Bronchial epithelial cell (primary cell): Measurements from ENCODE around the gene SWT1. TPM values are rescaled to one million over a fixed set of nuclear protein-coding genes. Genes with fewer than 3 reads are reported as not detected.
"Not testable (repeated sequence)": the region's sequence is repeated elsewhere in the genome, so short reads cannot be mapped to it uniquely, and the experiment has no call there.

ENCODE experiments used
- DNase-seq: peaks from one replicate; pipeline ENCODE4 v3.0.0-alpha.2; 2010; ENCODE audit warnings: low read depth
- FAIRE-seq: peaks from 2 replicates; lab custom pipeline; 2011; peaks lifted over from hg19 to GRCh38; lab: Jason Lieb, UNC
- H3K27me3 ChIP-seq: 2 replicates; pipeline ENCODE4 v1.5.1; 2011; ENCODE audit warnings: low read length; ENCODE audit not compliant: control insufficient read depth, insufficient read depth
- H3K36me3 ChIP-seq: 2 replicates; pipeline ENCODE4 v1.5.1; 2011; ENCODE audit warnings: low read length; ENCODE audit not compliant: control insufficient read depth, insufficient read depth
- H3K4me3 ChIP-seq: 2 replicates; pipeline ENCODE4 v1.5.1; 2011; ENCODE audit warnings: mild to moderate bottlenecking, low read depth, low read length, control low read depth
- CTCF ChIP-seq: IDR thresholded peaks from 2 replicates; pipeline ENCODE4 v1.5.1; 2011; ENCODE audit warnings: mild to moderate bottlenecking, moderate library complexity, low read length, control low read depth, inconsistent platforms; ENCODE audit not compliant: insufficient read depth, severe bottlenecking
- total RNA-seq: library from RNA; depleted of rRNA; stranded (reverse); fragments of >200 nt; gene quantifications from 2 replicates; pipeline ENCODE4 v1.2.1, GENCODE V29; 2014

The SWT1 gene
- total RNA-seq, 1 donor from 2014 or later, result 2.9 TPM

- Histone ChIP-seq H3K27me3 (no peaks in the 10 kb centered on the region), H3K4me3 (no peak overlapping the region), H3K36me3 (no peaks in the 10 kb centered on the region)
- no peak for FAIRE-seq
- peak; percentile 75 for DNase-seq
- TF ChIP-seq CTCF, result no peak
Observed at GRCh38 chr1:185215911-185216310, 58.9 kb downstream of the SWT1 start.

- no peak for FAIRE-seq
Observed at GRCh38 chr1:185224132-185224531, 67.2 kb downstream of the SWT1 start.

GRCh38 chr1:185227161-185227560, 70.2 kb downstream of the SWT1 start:
- no peak for DNase-seq
- Histone ChIP-seq H3K36me3 (no peaks in the 10 kb centered on the region), H3K27me3 (no peaks in the 10 kb centered on the region), H3K4me3 (no peak overlapping the region)
- no peak for TF ChIP-seq CTCF
- FAIRE-seq, result no peak

More at GRCh38 chr1:185224132-185224531, 67.2 kb downstream of the SWT1 start:
- H3K4me3 ChIP-seq, result no peak overlapping the region
- no peaks in the 10 kb centered on the region for H3K36me3 ChIP-seq
- no peak for DNase-seq
- TF ChIP-seq CTCF, result no peak
- no peaks in the 10 kb centered on the region for H3K27me3 ChIP-seq

- Histone ChIP-seq H3K27me3 (no peaks in the 10 kb centered on the region), H3K36me3 (no peaks in the 10 kb centered on the region), H3K4me3 (no peak overlapping the region)
- TF ChIP-seq CTCF, result no peak
- DNase-seq (no peak), FAIRE-seq (no peak)
Observed at GRCh38 chr1:185228979-185229378, 72.0 kb downstream of the SWT1 start.

GRCh38 chr1:185229981-185230380, 73.0 kb downstream of the SWT1 start:
- TF ChIP-seq CTCF, result no peak
- no peaks in the 10 kb centered on the region for H3K36me3 ChIP-seq
- H3K4me3 ChIP-seq, result no peak overlapping the region
- FAIRE-seq (no peak), DNase-seq (no peak)
- no peaks in the 10 kb centered on the region for H3K27me3 ChIP-seq

- Histone ChIP-seq H3K27me3 (no peaks in the 10 kb centered on the region), H3K4me3 (no peak overlapping the region), H3K36me3 (no peaks in the 10 kb centered on the region)
- no peak for TF ChIP-seq CTCF
- DNase-seq (no peak), FAIRE-seq (no peak)
Observed at GRCh38 chr1:185232874-185233273, 75.9 kb downstream of the SWT1 start.

GRCh38 chr1:185234183-185234582, 77.2 kb downstream of the SWT1 start:
- H3K36me3 ChIP-seq, FAIRE-seq, H3K4me3 ChIP-seq, H3K27me3 ChIP-seq, DNase-seq: not testable (repeated sequence)

GRCh38 chr1:185237176-185237575, 80.2 kb downstream of the SWT1 start:
- H3K36me3 ChIP-seq, DNase-seq, FAIRE-seq, H3K4me3 ChIP-seq, H3K27me3 ChIP-seq: not testable (repeated sequence)
